Measurements from ENCODE around the gene GPRIN3.

GRCh38 chr4:89319756-89320155 lies 12.2 kb upstream of the GPRIN3 start:
- TF ChIP-seq EZH2 (IDR thresholded peaks at IDR 0.05; ENCODE audit: borderline replicate concordance, low read depth, low read length, poor library complexity, severe bottlenecking): no peak
- TF ChIP-seq, protein P1, sequence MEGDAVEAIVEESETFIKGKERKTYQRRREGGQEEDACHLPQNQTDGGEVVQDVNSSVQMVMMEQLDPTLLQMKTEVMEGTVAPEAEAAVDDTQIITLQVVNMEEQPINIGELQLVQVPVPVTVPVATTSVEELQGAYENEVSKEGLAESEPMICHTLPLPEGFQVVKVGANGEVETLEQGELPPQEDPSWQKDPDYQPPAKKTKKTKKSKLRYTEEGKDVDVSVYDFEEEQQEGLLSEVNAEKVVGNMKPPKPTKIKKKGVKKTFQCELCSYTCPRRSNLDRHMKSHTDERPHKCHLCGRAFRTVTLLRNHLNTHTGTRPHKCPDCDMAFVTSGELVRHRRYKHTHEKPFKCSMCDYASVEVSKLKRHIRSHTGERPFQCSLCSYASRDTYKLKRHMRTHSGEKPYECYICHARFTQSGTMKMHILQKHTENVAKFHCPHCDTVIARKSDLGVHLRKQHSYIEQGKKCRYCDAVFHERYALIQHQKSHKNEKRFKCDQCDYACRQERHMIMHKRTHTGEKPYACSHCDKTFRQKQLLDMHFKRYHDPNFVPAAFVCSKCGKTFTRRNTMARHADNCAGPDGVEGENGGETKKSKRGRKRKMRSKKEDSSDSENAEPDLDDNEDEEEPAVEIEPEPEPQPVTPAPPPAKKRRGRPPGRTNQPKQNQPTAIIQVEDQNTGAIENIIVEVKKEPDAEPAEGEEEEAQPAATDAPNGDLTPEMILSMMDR (conservative IDR thresholded peaks at IDR 0.05; ENCODE audit: low read depth, low read length): no peak

Measured in A673 (cell line).